HEK293T (cell line): ENCODE measurements around the gene ZFP3.

Experiments used
- BHLHE40 ChIP-seq: fragments of 450-650 bp; IDR thresholded peaks from 2 replicates; pipeline ENCODE4 v1.6.1; 2016; ENCODE audit warnings: mild to moderate bottlenecking, moderate library complexity, borderline replicate concordance
- NFRKB ChIP-seq: fragments of 450-650 bp; IDR thresholded peaks from 2 replicates; pipeline ENCODE4 v1.6.1; 2016; ENCODE audit warnings: mild to moderate bottlenecking, moderate library complexity
- SP1 ChIP-seq: fragments of 450-650 bp; IDR thresholded peaks from 2 replicates; pipeline ENCODE4 v1.6.1; 2017
- TARDBP ChIP-seq: fragments of 450-650 bp; IDR thresholded peaks from 2 replicates; pipeline ENCODE4 v1.6.1; 2016

DNA sequence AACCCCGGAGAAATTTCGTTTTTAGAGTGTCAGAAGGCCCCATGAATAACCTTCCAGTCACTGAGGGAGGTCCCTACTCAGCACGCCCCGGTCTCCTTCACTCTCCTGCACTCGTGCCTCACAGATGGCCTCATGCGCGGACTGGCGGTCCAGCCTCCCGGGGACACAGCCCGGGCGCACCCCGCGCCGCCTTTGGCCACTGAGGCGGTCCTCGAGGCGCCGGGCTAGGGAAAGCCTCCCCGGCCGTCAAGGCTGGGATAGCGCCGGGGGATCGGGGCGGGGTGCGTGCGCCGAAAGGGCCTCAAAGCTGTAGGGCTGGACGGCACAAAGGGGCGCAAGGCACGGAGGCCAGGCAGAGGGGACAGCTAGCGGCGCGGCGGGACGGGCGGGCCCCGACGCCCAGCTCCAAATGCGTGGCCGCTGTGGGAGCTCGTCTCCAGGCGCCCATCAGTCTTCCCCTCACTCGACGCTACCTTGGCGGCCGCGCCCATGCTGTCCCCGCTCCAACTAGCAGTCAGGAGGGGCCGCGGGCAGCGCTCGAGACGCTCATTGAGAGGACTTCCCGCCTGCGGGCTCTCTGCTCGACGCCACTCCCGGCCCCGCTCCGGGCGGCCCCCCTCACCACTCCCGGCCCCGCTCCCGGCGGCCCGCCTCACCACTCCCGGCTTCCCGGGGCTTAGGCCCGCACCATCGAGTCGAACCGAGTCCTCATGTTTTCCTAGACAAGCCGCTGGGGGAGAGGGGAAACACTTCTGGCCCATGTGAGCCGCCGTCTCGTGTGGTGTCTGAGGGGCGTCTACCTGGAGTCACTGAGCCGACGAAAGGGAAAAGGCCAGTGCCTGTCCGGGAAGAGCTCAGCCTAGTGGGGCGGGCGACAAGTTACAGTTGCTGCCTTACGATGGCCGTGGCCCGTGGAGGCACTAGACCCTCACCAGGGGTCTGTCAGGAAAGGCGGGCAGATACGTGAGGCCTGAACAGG is 37.7 kb downstream of the ZFP3 start, which contains the start of gene USP6:
- TF ChIP-seq NFRKB (no peak), TARDBP (no peak), SP1 (no peak), BHLHE40 (no peak)
